B cell (primary cell): ENCODE measurements around the gene NDUFS6.

Source experiments
- EZH2 ChIP-seq: IDR thresholded peaks from 2 replicates; pipeline ENCODE4 v1.6.1; 2012; ENCODE audit warnings: borderline replicate concordance, low read depth, mild to moderate bottlenecking, moderate library complexity, low read length; ENCODE audit not compliant: insufficient read depth, poor library complexity, severe bottlenecking
- TF ChIP-seq, protein P1 (sequence below): fragments of 200-600 bp; IDR thresholded peaks from one replicate; pipeline ENCODE4 v1.8.0; 2022; ENCODE audit warnings: antibody characterized with exemption, mild to moderate bottlenecking

DNA sequence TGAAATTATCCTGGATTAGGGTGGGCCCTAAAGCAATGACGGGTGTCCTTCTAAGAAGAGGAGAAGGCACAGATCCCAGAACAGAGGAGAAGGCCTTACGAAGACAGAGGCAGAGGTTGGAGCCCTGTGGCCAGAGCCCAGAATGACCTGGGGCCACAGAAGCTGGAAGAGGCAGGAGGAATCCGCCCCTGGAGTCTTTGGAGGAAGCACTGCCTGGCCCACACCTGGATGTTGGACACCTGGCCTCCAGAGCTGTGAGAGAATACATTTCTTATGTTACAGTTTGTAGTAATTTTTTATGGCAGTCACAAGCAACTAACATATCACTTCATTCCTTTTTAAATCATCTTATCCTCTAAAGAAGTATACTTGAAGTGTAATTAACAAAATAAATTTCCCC is 10.0 kb upstream of the NDUFS6 start:
- TF ChIP-seq, protein P1, sequence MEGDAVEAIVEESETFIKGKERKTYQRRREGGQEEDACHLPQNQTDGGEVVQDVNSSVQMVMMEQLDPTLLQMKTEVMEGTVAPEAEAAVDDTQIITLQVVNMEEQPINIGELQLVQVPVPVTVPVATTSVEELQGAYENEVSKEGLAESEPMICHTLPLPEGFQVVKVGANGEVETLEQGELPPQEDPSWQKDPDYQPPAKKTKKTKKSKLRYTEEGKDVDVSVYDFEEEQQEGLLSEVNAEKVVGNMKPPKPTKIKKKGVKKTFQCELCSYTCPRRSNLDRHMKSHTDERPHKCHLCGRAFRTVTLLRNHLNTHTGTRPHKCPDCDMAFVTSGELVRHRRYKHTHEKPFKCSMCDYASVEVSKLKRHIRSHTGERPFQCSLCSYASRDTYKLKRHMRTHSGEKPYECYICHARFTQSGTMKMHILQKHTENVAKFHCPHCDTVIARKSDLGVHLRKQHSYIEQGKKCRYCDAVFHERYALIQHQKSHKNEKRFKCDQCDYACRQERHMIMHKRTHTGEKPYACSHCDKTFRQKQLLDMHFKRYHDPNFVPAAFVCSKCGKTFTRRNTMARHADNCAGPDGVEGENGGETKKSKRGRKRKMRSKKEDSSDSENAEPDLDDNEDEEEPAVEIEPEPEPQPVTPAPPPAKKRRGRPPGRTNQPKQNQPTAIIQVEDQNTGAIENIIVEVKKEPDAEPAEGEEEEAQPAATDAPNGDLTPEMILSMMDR: no peak
- TF ChIP-seq EZH2: no peak
